DMS53 (cell line): ENCODE results near the gene SIK3.

ENCODE experiments used
- DNase-seq: peaks from one replicate; lab custom pipeline; 2025; lab: John Stamatoyannopoulos, UW

The SIK3 gene

DNA sequence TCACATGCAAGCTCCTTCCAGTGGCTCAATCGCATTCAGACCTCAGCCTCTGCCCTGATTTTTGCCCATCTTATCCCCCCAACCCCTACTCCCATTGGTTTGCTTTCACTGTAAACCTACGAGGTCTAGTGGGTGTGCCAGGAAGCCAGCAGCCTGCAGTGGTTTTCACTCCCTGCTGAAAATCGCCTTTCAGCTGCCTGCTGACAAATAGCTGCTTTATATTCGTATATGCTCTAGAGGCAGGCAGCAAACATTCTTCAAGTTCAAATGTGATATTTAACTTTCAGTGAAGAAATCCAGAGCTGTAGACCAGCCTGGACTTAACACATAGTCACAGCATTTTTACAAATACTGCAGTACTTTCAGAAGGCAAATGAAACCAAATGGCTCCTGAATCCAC is 168.1 kb downstream of the SIK3 start:
- no peak for DNase-seq

DNA sequence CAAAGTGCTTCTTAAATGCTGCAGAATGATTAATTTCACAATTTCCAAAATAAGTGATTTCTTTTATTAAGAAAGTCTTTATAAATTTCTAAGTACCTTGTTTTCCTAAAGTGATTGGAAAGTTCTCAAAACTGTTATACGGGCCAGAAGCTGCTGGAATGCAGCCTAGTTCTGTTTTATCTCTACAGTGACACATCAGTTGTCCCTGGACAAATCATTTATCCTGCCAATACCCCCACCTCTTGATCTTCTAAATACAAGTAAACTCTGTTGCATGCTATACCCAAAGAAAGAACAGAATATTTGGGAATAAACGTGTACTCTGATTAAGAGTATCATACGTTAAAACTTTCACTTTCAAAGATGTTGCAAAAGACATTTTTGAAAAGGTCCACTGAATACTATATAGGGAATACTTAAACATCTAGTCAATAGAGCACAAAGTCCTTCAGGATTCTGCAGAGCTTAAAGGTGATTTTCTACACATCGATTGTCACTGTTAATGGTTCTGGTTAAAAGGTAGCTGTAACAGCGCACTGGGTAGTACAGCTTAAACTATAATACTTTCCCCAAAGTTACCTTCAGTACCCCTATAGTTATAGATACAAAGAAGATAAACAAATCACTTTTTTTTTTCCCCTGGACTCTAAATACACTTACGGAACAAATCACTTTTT is 168.7 kb downstream of the SIK3 start:
- DNase-seq, result no peak

- no peak for DNase-seq
Observed at GRCh38 chr11:116928845-116929244, 169.4 kb downstream of the SIK3 start.

- no peak for DNase-seq
Observed at GRCh38 chr11:116928102-116928777, 170.0 kb downstream of the SIK3 start.

DNA sequence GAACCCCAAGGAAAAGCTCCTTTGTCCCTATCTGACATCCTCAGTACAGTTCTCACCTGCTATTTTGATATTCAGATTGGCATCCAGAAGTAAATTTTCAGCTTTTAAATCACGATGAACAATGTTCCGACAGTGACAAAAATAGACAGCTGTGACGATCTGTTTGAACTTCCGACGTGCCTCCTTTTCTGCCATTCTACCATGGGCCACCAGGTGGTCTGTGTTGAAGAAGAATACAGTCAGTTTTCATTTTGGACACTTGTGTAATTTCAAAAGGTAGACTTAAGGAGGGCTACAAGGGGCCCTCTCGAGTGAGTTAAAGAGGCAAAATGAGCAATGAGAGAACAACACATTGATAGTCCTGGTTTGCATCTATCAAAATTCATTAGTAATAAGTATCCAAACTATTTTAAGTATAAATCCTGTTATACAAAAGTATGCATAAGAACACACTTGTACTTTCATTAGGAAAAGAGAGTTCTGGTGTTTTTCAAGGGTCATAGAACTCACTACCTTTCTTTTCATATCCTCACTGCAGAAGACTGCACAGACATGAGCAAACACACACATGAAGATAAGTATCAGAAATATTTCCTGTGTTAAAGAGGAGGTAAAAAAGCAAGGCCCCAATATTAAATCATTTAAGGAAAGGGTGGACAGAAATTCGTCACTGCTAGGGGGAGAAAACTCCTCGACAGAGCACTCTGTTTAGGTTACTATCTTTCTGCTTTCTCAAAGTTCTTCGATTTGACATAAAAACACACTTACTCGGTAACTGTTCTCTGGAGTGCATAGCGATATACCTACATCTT is 170.9 kb downstream of the SIK3 start:
- peak; percentile 30 for DNase-seq

GRCh38 chr11:116925050-116925449 is 173.2 kb downstream of the SIK3 start:
- no peak for DNase-seq

- DNase-seq, result no peak
Observed at GRCh38 chr11:116918925-116919655, 179.1 kb downstream of the SIK3 start.

- no peak for DNase-seq
Observed at GRCh38 chr11:116917632-116918031, 180.6 kb downstream of the SIK3 start.

- no peak for DNase-seq
Observed at GRCh38 chr11:116916886-116917285, 181.3 kb downstream of the SIK3 start.

- DNase-seq, result no peak
Observed at GRCh38 chr11:116916052-116916451, 182.2 kb downstream of the SIK3 start.

DNA sequence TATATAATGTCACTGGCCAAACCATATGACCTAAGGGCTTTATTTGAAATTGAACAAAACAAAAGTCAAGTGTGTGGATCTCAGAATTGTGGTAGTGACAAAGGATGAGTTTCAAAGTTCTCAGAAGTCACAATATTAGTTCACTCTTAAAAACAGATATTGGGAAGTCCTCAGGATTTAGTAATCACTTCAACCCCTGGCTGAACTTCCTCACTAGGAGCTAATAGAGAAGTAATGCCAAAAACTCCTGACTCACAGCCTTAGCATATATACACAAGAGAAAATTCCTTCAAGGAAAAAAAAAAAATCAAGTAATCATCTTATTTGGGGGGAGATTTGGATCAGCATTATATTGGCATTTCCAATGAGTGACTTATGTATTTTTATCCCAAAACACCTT is 185.2 kb downstream of the SIK3 start:
- DNase-seq, result no peak

DNA sequence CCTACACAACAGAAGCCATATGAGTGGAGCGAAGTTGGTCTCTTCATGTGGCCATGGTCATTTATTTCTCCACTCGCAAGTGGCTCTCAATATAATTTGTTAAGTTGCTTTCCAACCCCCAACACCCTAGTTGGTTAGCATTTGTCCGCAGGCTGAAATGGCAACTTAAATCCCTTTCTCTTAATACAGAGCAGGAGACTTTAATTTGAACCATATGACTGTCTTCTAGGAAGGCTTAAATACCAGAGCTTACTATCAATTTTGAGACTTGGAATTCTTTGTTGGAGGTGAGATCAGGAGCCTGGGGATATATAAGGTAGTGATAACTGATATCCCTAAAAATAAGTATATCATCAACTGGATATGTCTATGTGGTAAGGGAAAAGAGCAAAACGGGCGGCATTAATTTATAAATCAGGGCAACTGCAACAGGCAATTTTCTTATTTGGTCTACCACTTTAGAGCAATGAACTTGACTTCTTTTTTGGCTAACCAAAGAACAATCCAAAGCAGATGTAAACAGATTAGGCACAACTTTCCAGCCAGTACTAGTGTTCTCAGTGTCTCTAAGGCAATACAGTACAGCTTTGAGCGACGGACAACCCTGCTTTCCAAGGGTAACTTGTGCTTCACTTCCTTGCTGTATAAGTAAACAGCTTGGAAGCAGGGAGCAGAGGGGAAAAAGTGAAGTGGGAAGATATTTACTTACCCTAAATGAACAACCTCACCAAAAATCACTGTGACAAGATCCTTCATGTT is 186.1 kb downstream of the SIK3 start:
- no peak for DNase-seq

GRCh38 chr11:116910847-116911246 is 187.4 kb downstream of the SIK3 start:
- DNase-seq, result no peak

GRCh38 chr11:116910378-116910777 is 187.8 kb downstream of the SIK3 start:
- DNase-seq, result no peak

DNA sequence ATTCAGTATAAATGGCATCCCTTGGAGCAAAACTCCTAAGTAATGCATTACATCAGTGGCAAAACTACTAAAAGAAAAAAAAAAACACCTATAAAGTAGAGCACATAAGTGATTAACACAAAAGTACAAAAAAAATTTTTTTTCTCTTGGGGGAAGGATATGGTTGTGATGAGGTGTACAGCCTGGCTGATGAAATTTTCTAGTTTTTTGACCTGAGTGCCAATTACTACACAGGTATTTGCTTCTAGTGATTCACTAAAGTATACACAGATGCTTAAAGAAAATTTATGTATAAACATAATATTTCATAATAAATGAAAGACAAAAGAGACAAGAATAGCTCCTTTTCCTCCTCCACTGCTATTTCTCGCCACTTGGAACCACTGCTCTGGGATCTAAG is 189.0 kb downstream of the SIK3 start:
- no peak for DNase-seq

- no peak for DNase-seq
Observed at GRCh38 chr11:116906479-116906878, 191.7 kb downstream of the SIK3 start.

- DNase-seq, result no peak
Observed at GRCh38 chr11:116903090-116903489, 195.1 kb downstream of the SIK3 start.

- no peak for DNase-seq
Observed at GRCh38 chr11:116901964-116902688, 196.1 kb downstream of the SIK3 start.

GRCh38 chr11:116901211-116901610 is 197.0 kb downstream of the SIK3 start:
- DNase-seq, result no peak

- no peak for DNase-seq
Observed at GRCh38 chr11:116896211-116896610, 202.0 kb downstream of the SIK3 start.
